ENCODE data around the gene KRT31. TPM values are rescaled to one million over a fixed set of nuclear protein-coding genes. Genes with fewer than 3 reads are reported as not detected.
"Not testable (repeated sequence)": the region's sequence is repeated elsewhere in the genome, so short reads cannot be mapped to it uniquely, and the experiment has no call there.

The KRT31 gene
- total RNA-seq, 1 donor, result not detected

- Histone ChIP-seq H3K27ac (ENCODE audit: low read depth, low read length) (no peak overlapping the region), H2AFZ (ENCODE audit: low read length) (no peak overlapping the region), H3K79me2 (ENCODE audit: insufficient read depth, low read length) (no peaks in the 10 kb centered on the region), H3K9me3 (ENCODE audit: low read depth, low read length) (no peaks in the 10 kb centered on the region), H3K4me3 (ENCODE audit: insufficient read depth, low read length) (no peak overlapping the region), H4K20me1 (ENCODE audit: insufficient read depth, low read length) (no peaks in the 10 kb centered on the region), H3K4me1 (ENCODE audit: insufficient read depth, low read length) (no peaks in the 10 kb centered on the region), H3K4me2 (ENCODE audit: insufficient read depth, low read length) (no peak overlapping the region), H3K36me3 (ENCODE audit: insufficient read depth, low read length) (no peaks in the 10 kb centered on the region), H3K27me3 (ENCODE audit: insufficient read depth, low read length) (no peaks in the 10 kb centered on the region)
- no peak for TF ChIP-seq CTCF (IDR thresholded peaks at IDR 0.05; ENCODE audit: extremely low read depth, low read depth, low read length)
- no peak for DNase-seq (ENCODE audit: insufficient read length, low spot score, missing footprints)
These were observed 44.6 kb downstream of the KRT31 start for GRCh38 chr17:41352597-41353366.

GRCh38 chr17:41351177-41351576, 46.2 kb downstream of the KRT31 start:
- Histone ChIP-seq H3K4me3 (ENCODE audit: insufficient read depth, low read length) (no peak overlapping the region), H4K20me1 (ENCODE audit: insufficient read depth, low read length) (no peaks in the 10 kb centered on the region), H3K4me1 (ENCODE audit: insufficient read depth, low read length) (no peaks in the 10 kb centered on the region), H3K36me3 (ENCODE audit: insufficient read depth, low read length) (no peaks in the 10 kb centered on the region), H3K9me3 (ENCODE audit: low read depth, low read length) (no peaks in the 10 kb centered on the region), H2AFZ (ENCODE audit: low read length) (no peak overlapping the region), H3K27me3 (ENCODE audit: insufficient read depth, low read length) (no peaks in the 10 kb centered on the region), H3K4me2 (ENCODE audit: insufficient read depth, low read length) (no peak overlapping the region), H3K79me2 (ENCODE audit: insufficient read depth, low read length) (no peaks in the 10 kb centered on the region), H3K27ac (ENCODE audit: low read depth, low read length) (no peak overlapping the region)
- no peak for DNase-seq (ENCODE audit: insufficient read length, low spot score, missing footprints)
- TF ChIP-seq CTCF (IDR thresholded peaks at IDR 0.05; ENCODE audit: extremely low read depth, low read depth, low read length), result no peak

GRCh38 chr17:41350381-41350878, 47.0 kb downstream of the KRT31 start, which contains the start of gene KRT33A:
TSS of gene KRT33A (minus strand) at chr17:41350828. CDS start at chr17:41350767, 61 bp downstream.
- not testable (repeated sequence) for H3K27me3 ChIP-seq (ENCODE audit: insufficient read depth, low read length); H4K20me1 ChIP-seq (ENCODE audit: insufficient read depth, low read length); H2AFZ ChIP-seq (ENCODE audit: low read length); H3K4me3 ChIP-seq (ENCODE audit: insufficient read depth, low read length); H3K4me2 ChIP-seq (ENCODE audit: insufficient read depth, low read length); H3K4me1 ChIP-seq (ENCODE audit: insufficient read depth, low read length); H3K9me3 ChIP-seq (ENCODE audit: low read depth, low read length); H3K79me2 ChIP-seq (ENCODE audit: insufficient read depth, low read length); H3K27ac ChIP-seq (ENCODE audit: low read depth, low read length); DNase-seq (ENCODE audit: insufficient read length, low spot score, missing footprints); H3K36me3 ChIP-seq (ENCODE audit: insufficient read depth, low read length)

GRCh38 chr17:41347869-41348760, 49.3 kb downstream of the KRT31 start:
- H3K9me3 ChIP-seq (ENCODE audit: low read depth, low read length), result no peaks in the 10 kb centered on the region
- no peaks in the 10 kb centered on the region for H4K20me1 ChIP-seq (ENCODE audit: insufficient read depth, low read length)
- no peak overlapping the region for H2AFZ ChIP-seq (ENCODE audit: low read length)
- DNase-seq (ENCODE audit: insufficient read length, low spot score, missing footprints), result no peak
- no peak for TF ChIP-seq CTCF (IDR thresholded peaks at IDR 0.05; ENCODE audit: extremely low read depth, low read depth, low read length)
- no peaks in the 10 kb centered on the region for H3K36me3 ChIP-seq (ENCODE audit: insufficient read depth, low read length)
- no peak overlapping the region for H3K4me2 ChIP-seq (ENCODE audit: insufficient read depth, low read length)
- no peak overlapping the region for H3K27ac ChIP-seq (ENCODE audit: low read depth, low read length)
- no peak overlapping the region for H3K4me3 ChIP-seq (ENCODE audit: insufficient read depth, low read length)
- H3K4me1 ChIP-seq (ENCODE audit: insufficient read depth, low read length), result no peaks in the 10 kb centered on the region
- H3K27me3 ChIP-seq (ENCODE audit: insufficient read depth, low read length), result no peaks in the 10 kb centered on the region
- no peaks in the 10 kb centered on the region for H3K79me2 ChIP-seq (ENCODE audit: insufficient read depth, low read length)

GRCh38 chr17:41346421-41346820, 51.0 kb downstream of the KRT31 start:
- not testable (repeated sequence) for H3K79me2 ChIP-seq (ENCODE audit: insufficient read depth, low read length); H3K4me1 ChIP-seq (ENCODE audit: insufficient read depth, low read length); H3K36me3 ChIP-seq (ENCODE audit: insufficient read depth, low read length); H2AFZ ChIP-seq (ENCODE audit: low read length); H3K4me2 ChIP-seq (ENCODE audit: insufficient read depth, low read length); H3K9me3 ChIP-seq (ENCODE audit: low read depth, low read length); H3K27me3 ChIP-seq (ENCODE audit: insufficient read depth, low read length); H3K27ac ChIP-seq (ENCODE audit: low read depth, low read length); H4K20me1 ChIP-seq (ENCODE audit: insufficient read depth, low read length); DNase-seq (ENCODE audit: insufficient read length, low spot score, missing footprints); H3K4me3 ChIP-seq (ENCODE audit: insufficient read depth, low read length)
